Fibroblast of skin of abdomen (primary cell): ENCODE data around the gene PTCRA. TPM values are rescaled to one million over a fixed set of nuclear protein-coding genes. Genes with fewer than 3 reads are reported as not detected.
"Not testable (repeated sequence)": the region's sequence is repeated elsewhere in the genome, so short reads cannot be mapped to it uniquely, and the experiment has no call there.

Experiments used
- DNase-seq: peaks from one replicate; pipeline ENCODE4 v3.0.0-alpha.2; 2013
- polyA plus RNA-seq, 2 experiments: library from polyadenylated mRNA; unstranded; fragments of 120-200 nt; gene quantifications; one replicate each; pipeline ENCODE4 v1.2.1, GENCODE V29; 2013; ENCODE audit not compliant: insufficient read length in 2 of 2

Gene PTCRA
- polyA plus RNA-seq (2013, experiment 1 of 2; ENCODE audit: insufficient read length): not detected
- not detected for polyA plus RNA-seq (2013, experiment 2 of 2; ENCODE audit: insufficient read length)

DNA sequence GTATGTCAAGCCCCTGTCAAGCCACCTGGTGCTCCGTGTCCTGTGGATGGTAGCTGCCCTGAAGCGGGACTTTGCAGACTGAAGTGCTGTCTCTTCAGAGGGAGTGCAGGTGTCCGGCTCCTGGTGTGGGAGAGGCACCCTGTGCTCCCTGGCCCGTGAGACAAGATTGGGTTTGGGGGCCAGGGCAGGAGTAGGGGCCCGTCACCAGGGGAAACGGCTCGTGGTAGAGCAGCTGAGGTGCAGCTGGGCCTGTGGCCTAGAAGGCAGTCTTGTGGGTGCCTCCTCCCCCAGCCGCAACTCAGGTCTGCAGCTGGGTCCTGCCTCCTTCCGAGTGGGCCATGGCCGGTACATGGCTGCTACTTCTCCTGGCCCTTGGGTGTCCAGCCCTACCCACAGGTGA is at the start of gene PTCRA:
PTCRA (plus strand) TSS at position 322 of the 400 bp plus-strand sequence; CDS start at position 339, 17 bp downstream.
- no peak for DNase-seq

- DNase-seq: no peak
Measured at GRCh38 chr6:42870145-42870936, 45.5 kb upstream of the PTCRA start.

- no peak for DNase-seq
Measured at GRCh38 chr6:42871711-42872110, 44.1 kb upstream of the PTCRA start.

DNA sequence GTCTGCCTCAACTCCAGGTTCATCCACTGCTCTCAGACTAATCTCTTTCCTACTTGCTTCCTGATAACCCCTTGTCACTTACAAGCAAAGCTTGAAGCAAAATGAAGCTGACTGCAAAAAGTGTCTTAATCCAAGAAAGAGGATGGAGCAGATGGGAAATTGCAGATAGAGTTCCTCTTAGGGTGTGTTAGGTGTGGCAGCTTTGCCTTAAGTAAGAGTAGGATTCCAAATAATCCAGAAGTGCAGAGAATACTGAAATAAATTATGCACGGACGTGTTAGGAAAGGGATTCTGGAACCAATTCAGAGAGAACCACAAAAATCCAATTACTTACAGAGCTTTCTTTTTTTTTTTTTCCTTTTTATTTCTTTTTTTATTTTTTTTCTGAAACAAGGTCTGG is 42.5 kb upstream of the PTCRA start:
- peak; percentile 14 for DNase-seq

GRCh38 chr6:42877695-42878094 is 38.2 kb upstream of the PTCRA start:
- no peak for DNase-seq

- peak; percentile 88 for DNase-seq
Measured at GRCh38 chr6:42879372-42880239, 36.2 kb upstream of the PTCRA start, which contains the start of gene RPL7L1. Gene RPL7L1, plus strand, starts transcription at chr6:42879616. Its CDS starts 295 bp downstream, at chr6:42879911.

- DNase-seq: not testable (repeated sequence)
Measured at GRCh38 chr6:42880240-42880817, 35.5 kb upstream of the PTCRA start.

GRCh38 chr6:42880871-42881270 is 35.0 kb upstream of the PTCRA start:
- not testable (repeated sequence) for DNase-seq

- DNase-seq: no peak
Measured at GRCh38 chr6:42885702-42886101, 30.2 kb upstream of the PTCRA start.

GRCh38 chr6:42888201-42888600 is 27.7 kb upstream of the PTCRA start:
- not testable (repeated sequence) for DNase-seq

DNA sequence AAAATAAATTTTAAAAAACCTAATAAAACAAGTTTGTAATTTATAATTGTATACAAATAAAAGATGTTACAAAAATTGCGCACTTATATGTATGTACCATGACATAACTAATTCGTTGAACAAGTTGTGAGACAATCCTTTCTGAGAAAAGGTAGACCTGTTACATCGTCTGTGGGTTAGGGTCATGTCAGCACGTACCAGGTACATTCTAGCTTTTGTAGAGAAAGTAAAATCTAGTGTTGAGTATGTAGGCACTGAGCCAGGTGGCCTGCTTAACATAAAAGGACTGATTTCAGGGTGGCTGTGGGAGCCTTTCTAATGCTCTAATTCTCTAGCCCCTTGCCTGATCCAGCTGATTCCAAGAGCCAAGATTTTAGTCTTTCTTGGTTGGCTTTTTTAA is 26.0 kb upstream of the PTCRA start:
- DNase-seq: no peak

DNA sequence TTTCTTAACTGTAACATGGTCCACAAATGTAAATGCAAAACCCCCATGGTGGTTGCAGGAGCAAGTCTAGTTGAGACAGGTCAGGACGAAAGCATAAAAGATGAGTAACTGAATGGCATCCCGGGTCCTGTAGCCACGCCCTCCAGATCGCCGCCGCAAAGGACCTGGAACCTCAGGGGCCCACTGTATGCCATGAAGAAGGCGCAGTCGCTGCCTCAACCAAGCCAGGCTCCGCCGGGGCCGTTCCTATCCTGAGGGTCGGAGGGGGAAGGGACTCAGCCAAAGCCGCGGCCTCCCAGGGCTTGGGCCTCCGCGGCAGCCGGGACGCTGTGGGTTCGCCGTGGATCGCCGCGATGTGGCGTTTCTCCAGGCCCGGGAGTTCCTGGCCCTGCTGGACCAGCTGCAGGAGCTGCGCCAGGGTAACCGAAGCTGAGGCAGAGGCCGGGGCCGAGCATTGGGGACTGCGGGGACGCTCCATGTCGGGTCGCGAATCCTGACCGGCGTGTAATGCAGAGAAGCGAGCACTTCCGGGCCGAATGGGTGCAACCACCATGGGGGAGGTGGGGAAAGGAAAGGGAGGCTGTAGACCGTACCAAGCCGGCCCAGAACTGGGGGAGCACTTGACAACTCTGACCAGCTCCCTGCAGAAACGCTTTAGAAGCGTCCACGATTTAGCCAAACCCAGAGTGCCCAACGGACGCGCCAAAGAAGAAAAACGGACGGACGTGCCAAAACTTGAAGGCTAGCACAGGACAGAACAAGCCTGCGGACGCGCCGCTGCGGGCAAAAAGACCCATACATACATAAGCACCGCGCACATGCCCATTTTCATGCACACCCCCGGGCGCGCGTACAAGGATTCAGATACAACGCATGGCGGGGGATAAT is 25.3 kb upstream of the PTCRA start:
- peak; percentile 98 for DNase-seq

- DNase-seq: no peak
Measured at GRCh38 chr6:42891199-42891722, 24.6 kb upstream of the PTCRA start.

- not testable (repeated sequence) for DNase-seq
Measured at GRCh38 chr6:42894041-42894828, 21.6 kb upstream of the PTCRA start.

- no peak for DNase-seq
Measured at GRCh38 chr6:42896178-42896719, 19.6 kb upstream of the PTCRA start.

DNA sequence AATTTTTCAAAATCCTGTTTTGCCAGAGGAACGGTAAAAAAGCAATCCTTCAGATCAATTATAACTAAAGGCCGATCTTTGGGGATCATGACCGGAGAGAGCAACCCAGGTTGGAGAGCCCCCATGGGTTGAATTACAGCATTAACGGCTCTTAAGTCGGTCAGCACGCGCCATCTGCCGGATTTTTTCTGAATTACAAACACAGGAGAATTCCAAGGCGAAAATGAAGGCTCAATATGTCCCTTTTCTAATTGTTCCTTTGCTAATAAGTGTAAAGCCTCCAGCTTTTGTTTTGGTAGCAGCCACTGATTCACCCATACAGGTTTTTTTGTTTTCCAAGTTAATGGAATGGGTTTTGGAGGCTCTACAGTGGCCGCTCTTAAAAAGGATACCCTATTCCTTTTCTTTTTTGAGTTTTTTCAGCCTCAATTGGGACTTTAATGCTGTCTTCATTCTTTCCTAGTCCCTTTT is 16.9 kb upstream of the PTCRA start:
- peak; percentile 64 for DNase-seq

GRCh38 chr6:42899871-42900270 is 16.0 kb upstream of the PTCRA start:
- no peak for DNase-seq

GRCh38 chr6:42901538-42901957 is 14.3 kb upstream of the PTCRA start:
- DNase-seq: peak; percentile 78

- not testable (repeated sequence) for DNase-seq
Measured at GRCh38 chr6:42902429-42903263, 13.2 kb upstream of the PTCRA start.
